Stimulated activated CD4-positive, alpha-beta T cell treated with anti-CD3 and anti-CD28 coated beads, Interleukin-1b, Interleukin-23, amount 100 ng/mL, for 4 hours (primary cell): ENCODE results near the gene NBEA.
"Not testable (repeated sequence)": the region's sequence is repeated elsewhere in the genome, so short reads cannot be mapped to it uniquely, and the experiment has no call there.

ENCODE experiments used
- DNase-seq, 2 donors: peaks; one replicate each; pipeline ENCODE4 v3.0.0-alpha.2; 2020; ENCODE audit warnings: low read depth in 2 of 2

Gene NBEA

GRCh38 chr13:35646056-35646774 is 704.1 kb downstream of the NBEA start:
- no peak for DNase-seq

- DNase-seq = no peak
Measured at GRCh38 chr13:35648201-35648600, 706.1 kb downstream of the NBEA start.

DNA sequence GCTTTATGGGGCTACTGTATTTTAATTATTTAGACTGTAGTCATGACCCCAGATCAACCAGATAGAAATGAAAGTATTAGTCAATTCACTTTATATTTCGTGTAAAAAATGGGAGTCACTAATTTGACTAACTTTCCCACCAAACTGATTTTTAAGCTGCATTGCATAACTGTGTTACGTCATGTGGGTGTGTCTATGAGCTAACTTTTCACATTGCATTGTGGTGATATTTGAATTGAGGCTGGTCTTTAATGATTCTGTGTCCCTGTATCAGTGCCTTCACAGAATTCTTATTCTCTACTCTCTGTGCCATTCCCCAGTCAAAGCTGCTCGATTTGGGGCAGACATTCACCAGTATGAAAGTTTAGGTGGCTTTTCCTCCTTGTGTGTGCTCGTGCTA is 707.1 kb downstream of the NBEA start:
- DNase-seq = no peak

- no peak for DNase-seq
Measured at GRCh38 chr13:35659796-35660195, 717.7 kb downstream of the NBEA start.

GRCh38 chr13:35664747-35665146 is 722.7 kb downstream of the NBEA start:
- DNase-seq = no peak

GRCh38 chr13:35669321-35669720 is 727.3 kb downstream of the NBEA start:
- no peak for DNase-seq

GRCh38 chr13:35672611-35673010 is 730.5 kb downstream of the NBEA start:
- DNase-seq = no peak

GRCh38 chr13:35675651-35676050 is 733.6 kb downstream of the NBEA start:
- no peak for DNase-seq

- DNase-seq = not testable (repeated sequence)
Measured at GRCh38 chr13:35677863-35678262, 735.8 kb downstream of the NBEA start.

DNA sequence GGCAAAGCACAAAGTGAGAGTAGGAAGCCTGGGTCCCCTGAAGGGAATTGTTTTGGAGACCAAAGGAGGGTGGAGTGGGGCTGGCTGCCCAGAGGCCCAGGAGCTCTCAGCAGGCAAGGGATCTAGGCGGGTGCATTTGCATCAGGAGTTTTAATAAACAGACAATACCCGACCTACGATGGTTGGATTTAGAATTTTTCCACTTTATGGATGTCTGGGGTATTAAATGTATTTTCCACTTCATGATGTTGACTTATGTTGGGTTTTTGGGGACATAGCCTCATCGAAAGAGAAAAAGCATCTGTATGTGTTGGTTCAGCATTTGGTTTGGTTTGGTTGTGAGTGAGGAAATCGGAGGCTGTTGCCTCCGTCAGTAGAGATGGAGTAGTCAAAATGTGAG is 739.6 kb downstream of the NBEA start:
- no peak for DNase-seq

DNA sequence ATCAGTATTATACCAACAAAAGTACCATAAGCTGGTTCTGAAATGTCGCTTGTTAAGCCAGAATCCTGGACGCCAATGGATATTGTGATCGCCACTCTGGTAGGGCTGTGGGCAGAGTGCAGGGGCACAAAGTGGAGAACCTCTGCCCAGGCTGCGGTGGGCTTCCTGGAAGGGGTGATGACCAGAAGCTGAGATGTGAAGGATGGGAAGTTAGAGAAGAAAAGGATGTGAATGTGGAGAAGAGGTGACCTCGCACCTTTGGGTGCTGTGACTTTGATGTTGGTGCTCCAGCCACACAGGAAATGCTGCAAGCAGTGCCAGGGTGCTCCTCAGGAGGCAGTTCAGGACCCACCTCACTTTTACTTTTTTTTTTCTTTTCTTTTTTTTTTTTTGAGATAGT is 742.4 kb downstream of the NBEA start:
- no peak for DNase-seq

- no peak for DNase-seq
Measured at GRCh38 chr13:35687336-35687735, 745.3 kb downstream of the NBEA start.

GRCh38 chr13:35690581-35691207 is 748.6 kb downstream of the NBEA start:
- no peak for DNase-seq

DNA sequence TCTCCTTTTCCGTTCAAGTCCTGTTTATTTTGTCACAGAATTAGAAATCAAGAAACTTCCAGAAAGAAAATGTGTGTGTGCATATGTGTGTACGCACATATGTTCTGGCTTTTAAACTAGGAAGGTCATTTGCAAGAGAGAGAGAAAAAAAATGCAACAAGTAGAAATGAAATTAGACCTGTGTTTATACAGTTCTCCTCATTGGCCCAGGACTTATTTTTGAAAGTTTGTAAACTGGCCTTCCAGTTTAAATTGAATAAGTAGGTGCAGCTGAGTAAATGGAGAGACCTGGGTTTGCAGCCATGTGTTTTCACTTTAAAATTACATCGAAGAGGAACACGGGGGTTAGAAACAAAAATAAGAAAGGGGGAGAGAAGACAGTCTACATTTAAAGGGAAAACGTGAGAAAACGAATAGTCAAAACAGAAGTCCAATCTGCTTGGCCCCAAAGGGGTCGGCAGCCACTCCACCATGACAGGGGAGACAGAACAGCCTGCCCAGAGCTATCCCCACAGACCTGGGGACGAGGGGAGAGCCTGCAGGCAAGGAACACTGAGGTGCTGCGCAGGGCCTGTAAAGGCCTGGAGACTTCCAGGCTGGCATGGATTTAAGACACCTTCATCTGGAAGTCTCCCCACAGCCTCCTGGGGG is 751.2 kb downstream of the NBEA start:
- DNase-seq = no peak

DNA sequence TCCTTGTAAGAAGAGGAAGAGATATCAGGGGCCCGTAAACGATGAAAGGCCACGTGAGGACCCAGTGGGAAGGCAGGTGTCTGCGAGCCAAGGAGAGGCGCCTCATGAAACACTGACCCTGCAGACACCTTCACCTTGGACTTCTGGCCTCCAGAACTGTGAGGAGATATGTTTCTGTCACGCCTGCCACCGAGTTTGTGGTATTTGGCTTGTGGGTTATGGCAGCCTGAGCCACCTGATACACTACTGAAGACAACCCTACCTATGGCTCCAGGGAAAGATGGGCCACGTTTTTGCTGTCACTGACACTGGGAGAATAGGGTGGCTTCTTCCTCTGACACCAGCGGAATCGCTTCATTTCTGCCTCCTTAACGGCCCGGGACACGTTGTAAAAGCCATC is 752.0 kb downstream of the NBEA start:
- no peak for DNase-seq

DNA sequence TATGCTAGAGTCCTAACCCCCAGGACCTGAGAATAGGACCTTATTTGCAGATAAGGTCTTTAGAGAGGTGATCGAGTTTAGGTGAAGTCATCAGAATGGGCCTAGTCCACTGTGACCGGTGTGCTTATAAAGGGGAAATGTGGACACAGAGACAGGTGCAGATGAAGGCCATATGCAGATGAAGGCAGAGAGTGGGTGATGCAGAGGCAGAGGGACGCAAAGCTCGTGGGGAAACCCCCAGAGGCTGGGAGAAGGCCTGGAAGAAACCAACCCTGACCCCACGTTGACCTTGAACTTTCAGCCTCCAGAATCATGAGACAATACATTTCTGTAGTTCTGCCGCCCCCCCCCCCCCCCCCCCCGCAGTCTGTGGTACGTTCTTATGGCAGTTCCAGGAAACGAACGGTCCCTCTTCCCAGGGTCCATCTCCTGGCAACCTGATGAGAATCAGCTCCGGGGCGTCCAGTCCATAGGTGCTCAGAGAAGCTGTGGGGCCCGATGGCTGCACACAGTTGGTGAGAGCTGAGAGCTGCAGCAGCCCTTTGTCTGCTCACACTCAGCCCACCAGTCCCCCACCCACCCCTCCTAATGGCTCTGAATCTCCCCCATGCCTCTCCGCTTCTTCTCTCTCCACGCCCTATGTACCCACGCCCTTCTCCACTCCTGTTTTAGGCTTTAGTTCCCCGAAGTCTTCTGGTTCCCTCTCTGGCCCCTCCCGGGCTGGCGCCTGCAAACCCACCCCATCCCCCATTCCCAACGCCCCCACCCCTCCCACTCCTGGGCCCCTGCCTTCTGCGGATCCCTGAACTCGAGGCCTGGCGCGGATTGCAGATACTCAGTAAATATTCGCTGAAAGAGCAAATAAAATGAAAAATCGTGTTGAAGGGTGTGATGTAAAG is 752.7 kb downstream of the NBEA start:
- no peak for DNase-seq

DNA sequence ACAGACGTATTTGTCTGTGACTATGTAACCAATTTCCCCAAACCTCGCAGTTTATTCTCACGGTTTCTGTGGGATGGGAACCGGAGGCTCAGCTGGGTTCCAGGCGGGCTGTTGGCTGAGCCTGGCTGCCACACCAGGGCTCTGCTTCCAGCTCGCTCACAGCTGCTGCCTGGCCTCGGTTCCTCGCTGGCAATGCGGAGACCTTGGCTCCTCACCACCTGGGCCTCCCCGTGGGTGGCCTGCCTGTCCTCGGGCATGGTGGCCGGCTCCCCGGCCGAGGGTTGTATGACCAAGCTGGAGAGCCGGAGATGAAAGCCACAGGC is 753.3 kb downstream of the NBEA start:
- DNase-seq = no peak

GRCh38 chr13:35697186-35697730 is 755.2 kb downstream of the NBEA start:
- DNase-seq = no peak

- DNase-seq = no peak
Measured at GRCh38 chr13:35698911-35699576, 757.0 kb downstream of the NBEA start.

GRCh38 chr13:35699825-35700510 is 757.9 kb downstream of the NBEA start:
- DNase-seq = no peak

DNA sequence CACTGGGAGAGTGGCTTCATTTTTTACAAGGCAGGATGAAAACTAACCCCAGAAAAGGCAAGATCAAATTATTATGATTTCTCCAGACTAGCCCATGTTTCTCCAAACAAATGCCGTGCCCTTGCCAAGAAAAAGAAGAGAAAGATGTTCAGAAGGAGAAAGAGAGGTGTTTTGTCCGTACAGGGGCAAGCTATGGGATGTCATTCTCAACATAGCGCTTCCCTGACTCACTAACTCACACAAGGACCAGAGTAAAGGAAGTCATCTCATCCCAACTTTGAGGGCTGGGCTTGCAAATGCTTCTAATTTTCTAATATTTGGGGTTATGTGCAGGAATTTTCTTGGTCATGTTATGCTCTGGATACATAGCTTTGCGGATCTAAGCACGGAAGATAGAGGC is 758.6 kb downstream of the NBEA start:
- DNase-seq = no peak
